Esophagus muscularis mucosa (tissue), 4 donors: Measurements from ENCODE around the gene TGFB1. TPM values are rescaled to one million over a fixed set of nuclear protein-coding genes. Genes with fewer than 3 reads are reported as not detected.
"Not testable (repeated sequence)": the region's sequence is repeated elsewhere in the genome, so short reads cannot be mapped to it uniquely, and the experiment has no call there.

Experiments used
- DNase-seq: peaks from one replicate; pipeline ENCODE4 v3.0.0-alpha.2; 2017; ENCODE audit errors: extremely low spot score
- H3K27ac ChIP-seq, 4 donors: fragments of 200-600 bp; sonication (generic); replicated peaks in 1 of 4; 1 replicate in 3 of 4; 2 replicates in 1 of 4; pipeline ENCODE4 v1.5.1; 2016 to 2019; ENCODE audit warnings: mild to moderate bottlenecking in 1 of 4
- H3K27me3 ChIP-seq, 4 donors: fragments of 200-600 bp; sonication (generic); one replicate each; pipeline versions ENCODE4 v1.5.1 to v1.6.0; 2016 to 2019
- H3K36me3 ChIP-seq, 4 donors: fragments of 200-600 bp; sonication (generic); one replicate each; pipeline ENCODE4 v1.5.1; 2016 to 2019
- H3K4me1 ChIP-seq, 4 donors: fragments of 200-600 bp; sonication (generic); one replicate each; pipeline ENCODE4 v1.5.1; 2016 to 2019
- H3K4me3 ChIP-seq, 4 donors: fragments of 200-600 bp; sonication (generic); 1 replicate in 2 of 4; 2 replicates in 2 of 4; pipeline ENCODE4 v1.5.1; 2016 to 2019; ENCODE audit warnings: mild to moderate bottlenecking in 4 of 4, moderate library complexity in 1 of 4
- H3K9me3 ChIP-seq, 4 donors: fragments of 200-600 bp; sonication (generic); 1 replicate in 3 of 4; 2 replicates in 1 of 4; pipeline ENCODE4 v1.5.1; 2016 to 2019
- CTCF ChIP-seq, 3 experiments: fragments of 200-600 bp in 2 of 3; fragments of 450-650 bp in 1 of 3; sonication (generic) in 2 of 3; IDR thresholded peaks; one replicate each; pipeline ENCODE4 v1.5.1; 2017 to 2019; ENCODE audit warnings: antibody characterized with exemption in 3 of 3, mild to moderate bottlenecking in 2 of 3, moderate library complexity in 1 of 3
- EP300 ChIP-seq: sonication (generic); formaldehyde crosslinking; IDR thresholded peaks from one replicate; pipeline ENCODE4 v1.6.1; 2017; ENCODE audit warnings: antibody characterized with exemption
- POLR2A ChIP-seq: fragments of 450-650 bp; IDR thresholded peaks from one replicate; pipeline ENCODE4 v1.6.1; 2017; ENCODE audit warnings: antibody characterized with exemption, moderate library complexity, mild to moderate bottlenecking, low read depth
- POLR2AphosphoS5 ChIP-seq, 2 donors: sonication (generic); formaldehyde crosslinking; IDR thresholded peaks; one replicate each; pipeline ENCODE4 v1.6.1; 2017; ENCODE audit warnings: antibody characterized with exemption in 2 of 2
- WGBS: methylation state at CpG from one replicate; pipeline ENCODE4 v1.1.5; 2018; 5-methylcytosine and 5-hydroxymethylcytosine counted together
- intact Hi-C: fragments of 100-400 bp; cut with DNase I; formaldehyde crosslinking; loops from one replicate; pipeline ENCODE4 v1.15.1; 2023
- total RNA-seq, 4 donors: library from RNA; depleted of rRNA; stranded (reverse); fragments of >200 nt; gene quantifications; one replicate each; pipeline versions ENCODE4 v1.1.0 to v1.2.1, GENCODE V29; 2016

The TGFB1 gene
- total RNA-seq, 4 donors from 2014 or later: 29.8 to 52.4 (median 31.8) TPM

DNA sequence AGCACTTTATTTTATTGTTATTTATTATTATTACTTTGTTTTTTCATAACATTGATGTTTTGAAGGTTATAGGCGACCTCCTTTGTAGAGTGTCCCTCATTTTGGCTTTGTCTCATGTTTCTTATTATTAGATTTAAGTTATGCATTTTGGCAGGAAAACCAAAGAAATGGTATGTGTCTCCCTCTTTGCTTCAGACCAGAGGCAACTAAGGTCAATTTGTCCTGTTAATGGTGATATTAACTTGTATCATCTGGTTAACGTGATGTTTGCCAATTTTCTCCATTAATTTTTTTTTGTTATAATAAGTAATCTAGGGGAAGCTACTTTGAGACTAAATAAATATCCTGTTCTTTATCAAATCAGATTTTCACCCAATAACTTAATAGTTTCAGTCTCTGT, 18.8 kb upstream of the TGFB1 start:
- H3K9me3 ChIP-seq: no peaks in the 10 kb centered on the region
- TF ChIP-seq POLR2AphosphoS5 (IDR thresholded peaks at IDR 0.05) (no peak), EP300 (no peak), CTCF (IDR thresholded peaks at IDR 0.05) (no peak), POLR2A (no peak)

GRCh38 chr19:41371541-41371940, 17.8 kb upstream of the TGFB1 start:
- Histone ChIP-seq H3K27me3 (no peaks in the 10 kb centered on the region), H3K27ac (no peak overlapping the region), H3K4me3 (no peak overlapping the region), H3K36me3 (peaks cover 0 to 4% (median 0%) of the 10 kb centered on the region in 4 donors), H3K9me3 (no peaks in the 10 kb centered on the region), H3K4me1 (peaks cover 17 to 26% (median 25%) of the 10 kb centered on the region in 4 donors)
- intact Hi-C loops: no loop called here
- DNase-seq: no peak
- TF ChIP-seq POLR2A: no peak
- TF ChIP-seq EP300: no peak
- TF ChIP-seq CTCF (IDR thresholded peaks at IDR 0.05): no peak
- no peak for TF ChIP-seq POLR2AphosphoS5 (IDR thresholded peaks at IDR 0.05)
- 96% methylated on average over 8 of the region's 8 CpGs for WGBS

More for the DNA sequence above, 18.8 kb upstream of the TGFB1 start:
- H3K36me3 ChIP-seq: peaks cover 0 to 4% (median 0%) of the 10 kb centered on the region in 4 donors
- H3K27ac ChIP-seq: no peak overlapping the region
- peaks cover 20 to 35% (median 33%) of the 10 kb centered on the region in 4 donors for H3K4me1 ChIP-seq
- H3K27me3 ChIP-seq: no peaks in the 10 kb centered on the region
- H3K4me3 ChIP-seq: no peak overlapping the region
- intact Hi-C loops: no loop called here
- WGBS: 73% methylated on average over 2 of the region's 2 CpGs
- no peak for DNase-seq

DNA sequence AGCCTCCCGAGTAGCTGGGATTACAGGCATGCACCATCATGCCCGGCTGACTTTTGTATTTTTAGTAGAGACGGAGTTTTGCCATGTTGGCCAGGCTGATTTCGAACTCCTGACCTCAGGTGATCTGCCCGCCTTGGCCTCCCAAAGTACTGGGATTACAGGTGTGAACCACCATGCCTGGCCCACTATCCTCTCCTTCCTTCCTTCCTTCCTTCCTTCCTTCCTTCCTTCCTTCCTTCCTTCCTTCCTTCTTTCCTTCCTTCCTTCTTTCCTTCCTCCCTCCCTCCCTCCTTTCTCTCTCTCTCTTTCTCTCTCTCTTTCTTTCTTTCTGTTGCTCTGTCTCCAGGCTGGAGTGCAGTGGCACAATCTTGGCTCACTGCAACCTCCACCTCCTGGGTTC, 17.4 kb upstream of the TGFB1 start:
- H3K9me3 ChIP-seq, H3K27ac ChIP-seq, H3K27me3 ChIP-seq, H3K36me3 ChIP-seq, DNase-seq, H3K4me3 ChIP-seq, intact Hi-C loops: not testable (repeated sequence)
- WGBS: 93% methylated on average over 5 of the region's 5 CpGs
- peaks cover 15 to 25% (median 23%) of the 10 kb centered on the region in 4 donors for H3K4me1 ChIP-seq

GRCh38 chr19:41369769-41370168, 16.0 kb upstream of the TGFB1 start:
- TF ChIP-seq EP300 (no peak), CTCF (IDR thresholded peaks at IDR 0.05) (no peak), POLR2AphosphoS5 (IDR thresholded peaks at IDR 0.05) (no peak), POLR2A (no peak)
- peaks cover 13 to 24% (median 17%) of the 10 kb centered on the region in 4 donors for H3K4me1 ChIP-seq
- no peak overlapping the region for H3K4me3 ChIP-seq
- no peak for DNase-seq
- 96% methylated on average over 2 of the region's 2 CpGs for WGBS
- H3K36me3 ChIP-seq: peaks cover 0 to 4% (median 0%) of the 10 kb centered on the region in 4 donors
- no peaks in the 10 kb centered on the region for H3K9me3 ChIP-seq
- intact Hi-C loops: no loop called here
- H3K27ac ChIP-seq: no peak overlapping the region
- no peaks in the 10 kb centered on the region for H3K27me3 ChIP-seq

DNA sequence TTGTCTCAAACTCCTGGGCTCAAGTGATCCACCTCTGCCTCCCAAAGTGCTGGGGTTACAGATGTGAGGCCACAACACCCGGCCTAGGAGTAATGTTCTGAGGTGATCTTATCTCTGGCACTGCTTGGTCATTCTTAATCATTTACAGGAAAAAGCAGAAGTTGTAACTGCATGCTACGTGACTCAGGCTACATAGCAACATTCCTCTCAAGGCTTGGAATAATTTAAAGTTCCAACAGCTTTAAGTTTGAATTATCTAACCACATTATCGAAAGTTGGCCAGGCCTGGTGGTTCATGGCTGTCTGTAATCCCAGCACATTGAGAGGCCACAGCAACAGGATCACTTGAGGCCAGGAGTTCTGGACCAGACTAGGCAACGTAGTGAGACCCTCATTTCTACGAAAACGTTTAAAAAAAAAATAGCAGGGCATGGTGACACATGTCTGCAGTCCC, 14.2 kb upstream of the TGFB1 start:
- Histone ChIP-seq H3K4me1 (peaks cover 5 to 22% (median 16%) of the 10 kb centered on the region in 4 donors), H3K9me3 (no peaks in the 10 kb centered on the region), H3K4me3 (no peak overlapping the region), H3K27ac (no peak overlapping the region), H3K36me3 (peaks cover 0 to 4% (median 0%) of the 10 kb centered on the region in 4 donors), H3K27me3 (no peaks in the 10 kb centered on the region)
- WGBS: 70% methylated on average over 6 of the region's 6 CpGs
- DNase-seq: no peak
- intact Hi-C loops: no loop called here
- TF ChIP-seq POLR2A: no peak
- no peak for TF ChIP-seq CTCF (IDR thresholded peaks at IDR 0.05)
- no peak for TF ChIP-seq POLR2AphosphoS5 (IDR thresholded peaks at IDR 0.05)
- TF ChIP-seq EP300: no peak
